HG02870 (cell line): ENCODE measurements around the gene KCNMA1.

Experiments
- ATAC-seq: cut with Tn5 transposase; IDR thresholded peaks from one replicate; pipeline ENCODE4 v1.9.1; 2021; ENCODE audit warnings: mild to moderate bottlenecking, moderate library complexity; ENCODE audit not compliant: unreplicated experiment

Gene KCNMA1

DNA sequence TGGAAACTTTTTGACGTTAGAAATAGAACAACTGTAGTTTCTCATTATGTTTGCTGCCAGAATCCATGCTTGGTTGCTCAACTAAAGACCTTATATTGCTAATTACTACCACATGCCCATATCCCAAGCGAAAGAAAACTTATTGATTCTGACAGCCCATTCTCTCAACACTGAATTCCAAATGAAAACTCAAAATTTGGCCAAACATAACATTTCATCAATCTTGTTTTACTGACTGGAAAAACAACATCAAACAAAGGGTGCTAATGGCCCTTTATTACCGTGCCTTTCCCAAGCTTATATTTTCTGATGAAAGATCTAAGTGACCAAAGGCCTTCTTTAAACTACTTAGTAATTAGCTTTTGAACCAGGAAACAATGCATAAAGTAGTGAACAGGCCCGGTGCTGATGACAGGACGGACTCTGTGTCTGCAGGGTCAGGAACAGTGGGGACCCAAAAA lies 531.8 kb downstream of the KCNMA1 start:
- ATAC-seq = no peak

DNA sequence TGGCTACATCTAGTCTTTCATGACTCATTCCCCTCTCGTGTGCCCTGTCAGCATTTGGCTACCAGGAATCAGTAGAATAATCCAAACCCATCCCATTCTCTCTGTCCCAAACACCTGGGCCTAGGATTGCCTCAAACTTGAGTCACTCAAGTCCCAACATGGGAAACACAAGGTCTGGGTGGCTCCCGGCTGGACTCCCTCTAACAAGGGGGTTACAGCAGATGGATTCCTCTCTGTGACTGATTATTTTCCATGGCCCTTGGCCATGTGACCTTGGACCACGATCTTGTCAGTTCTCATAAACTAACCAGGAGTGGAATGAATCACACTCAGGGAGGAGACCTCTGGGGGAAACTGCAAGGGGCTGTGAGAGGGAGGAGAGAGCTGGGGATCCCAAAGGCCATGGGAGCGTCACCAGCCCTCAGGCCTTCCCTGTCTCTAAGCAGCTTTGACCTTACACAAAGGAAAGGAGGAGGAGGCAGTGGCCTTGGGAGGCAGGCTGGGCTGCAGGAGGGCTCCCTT lies 533.1 kb downstream of the KCNMA1 start:
- no peak for ATAC-seq

DNA sequence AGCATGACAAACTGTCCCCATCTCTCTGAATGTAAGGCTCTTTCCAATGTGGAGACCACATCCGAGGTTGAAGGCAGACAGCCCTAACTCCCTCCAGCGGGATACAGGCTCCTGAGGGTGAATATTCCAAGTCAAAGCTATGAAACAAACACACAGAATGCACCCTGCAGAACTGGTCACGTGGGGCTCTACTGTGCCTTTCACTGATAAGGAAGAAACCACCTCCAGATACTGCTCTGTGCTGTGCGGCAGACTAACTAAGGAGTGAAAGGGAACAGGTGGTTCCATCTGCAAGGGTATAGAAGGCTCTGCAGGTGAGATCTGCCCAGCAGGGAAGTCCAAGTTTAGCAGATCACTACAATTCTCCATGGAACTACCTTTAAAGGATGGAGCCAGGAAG lies 534.4 kb downstream of the KCNMA1 start:
- ATAC-seq = no peak

DNA sequence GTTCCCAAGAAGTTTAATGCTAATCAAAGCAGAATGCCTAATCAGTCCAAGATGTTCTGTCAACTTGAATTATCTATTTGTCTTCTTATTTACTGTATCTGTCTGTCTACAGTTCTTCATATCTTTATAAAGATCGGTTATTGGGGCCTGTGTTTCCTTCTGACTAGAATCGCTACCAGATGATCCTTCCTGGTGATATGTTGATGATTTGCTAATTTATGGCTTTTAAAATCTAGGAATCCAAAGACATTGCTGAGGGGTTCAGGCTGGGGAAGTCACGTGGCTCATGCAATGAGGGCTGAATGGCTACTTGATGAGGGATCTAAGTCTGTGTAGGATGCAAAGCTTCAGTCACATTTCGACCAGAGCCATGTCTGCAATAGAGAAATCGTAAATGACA lies 536.3 kb downstream of the KCNMA1 start:
- ATAC-seq = no peak

DNA sequence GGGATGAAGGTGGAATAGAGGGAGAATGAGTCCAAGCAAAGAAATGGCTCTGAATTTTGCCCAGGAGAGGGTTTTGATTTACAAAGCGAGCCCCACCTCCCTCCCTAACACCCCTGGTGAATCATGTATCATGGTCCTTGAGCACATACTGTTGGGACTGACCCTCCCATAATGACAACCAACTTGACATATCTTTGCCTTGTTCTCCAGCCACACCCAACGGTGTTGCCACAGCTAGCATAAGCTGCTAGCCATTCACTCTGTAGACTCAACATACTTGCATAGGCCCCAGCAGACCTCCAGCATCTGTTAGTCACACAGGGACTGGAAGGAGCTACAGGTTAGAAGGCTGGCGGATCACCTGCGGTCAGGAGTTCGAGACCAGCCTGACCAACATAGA lies 538.5 kb downstream of the KCNMA1 start:
- ATAC-seq = no peak

DNA sequence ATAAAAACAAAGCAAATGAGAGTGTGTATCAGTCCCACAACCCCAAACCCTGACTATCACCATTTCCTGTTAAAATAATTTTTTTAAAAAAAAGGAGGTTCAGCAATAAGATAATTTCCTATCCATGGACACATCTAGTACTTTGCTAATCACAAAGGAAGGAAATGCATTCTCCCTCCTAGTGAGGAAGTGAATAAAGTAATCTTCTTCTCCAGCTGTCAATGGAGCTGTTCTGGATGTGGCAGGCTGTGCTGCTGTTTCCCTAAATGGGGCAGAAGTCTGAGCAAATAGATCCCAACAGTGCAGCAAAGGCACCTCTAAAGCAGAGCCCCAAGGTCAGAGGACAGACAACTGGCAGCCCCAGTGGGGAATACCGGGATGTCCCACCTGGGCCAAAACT lies 540.0 kb downstream of the KCNMA1 start:
- ATAC-seq = no peak

DNA sequence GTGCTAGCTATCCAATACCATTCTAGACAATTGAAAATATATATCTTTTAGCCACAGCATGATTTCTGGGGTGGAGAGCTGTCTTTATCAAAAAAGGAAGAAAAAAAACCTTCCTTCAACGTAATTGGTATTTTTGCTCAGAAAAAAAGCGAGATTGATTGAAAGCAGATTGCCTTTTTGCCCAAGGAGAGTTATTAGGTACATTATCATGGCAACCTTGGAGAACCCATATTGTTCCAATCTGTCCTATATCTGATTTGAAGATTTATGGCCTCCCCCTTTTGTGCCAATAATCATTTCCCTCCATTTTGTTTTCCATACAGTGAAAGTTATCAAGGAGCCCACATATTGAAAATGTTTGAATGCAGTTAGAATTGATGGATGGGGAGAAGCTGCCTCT lies 544.5 kb downstream of the KCNMA1 start:
- no peak for ATAC-seq

DNA sequence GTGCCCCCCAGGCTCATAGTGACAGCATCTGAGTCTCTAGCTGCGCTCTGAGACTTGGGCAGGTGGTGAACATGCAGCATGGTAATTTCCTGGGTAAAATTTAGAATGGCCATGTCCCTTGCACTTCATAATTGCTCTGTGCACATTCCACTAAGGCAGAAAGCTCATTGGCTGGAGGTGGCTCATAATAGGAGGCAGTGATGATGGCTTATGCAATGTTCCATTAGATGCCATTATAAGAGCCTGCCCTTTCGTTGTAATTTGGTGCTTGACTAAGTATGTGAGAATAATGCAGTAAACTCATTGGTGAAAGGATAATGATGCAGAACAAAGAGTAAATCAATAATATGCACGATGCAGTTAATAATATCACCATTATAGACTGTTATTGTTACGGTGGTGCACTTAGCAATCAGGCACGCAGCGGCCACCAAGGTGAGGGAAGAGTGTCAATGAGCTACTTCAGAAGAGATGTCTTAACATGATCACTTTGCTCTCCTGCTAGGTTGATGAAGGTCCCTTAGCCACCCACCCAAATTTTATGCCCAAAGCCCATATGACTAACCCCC lies 545.9 kb downstream of the KCNMA1 start:
- ATAC-seq = no peak

DNA sequence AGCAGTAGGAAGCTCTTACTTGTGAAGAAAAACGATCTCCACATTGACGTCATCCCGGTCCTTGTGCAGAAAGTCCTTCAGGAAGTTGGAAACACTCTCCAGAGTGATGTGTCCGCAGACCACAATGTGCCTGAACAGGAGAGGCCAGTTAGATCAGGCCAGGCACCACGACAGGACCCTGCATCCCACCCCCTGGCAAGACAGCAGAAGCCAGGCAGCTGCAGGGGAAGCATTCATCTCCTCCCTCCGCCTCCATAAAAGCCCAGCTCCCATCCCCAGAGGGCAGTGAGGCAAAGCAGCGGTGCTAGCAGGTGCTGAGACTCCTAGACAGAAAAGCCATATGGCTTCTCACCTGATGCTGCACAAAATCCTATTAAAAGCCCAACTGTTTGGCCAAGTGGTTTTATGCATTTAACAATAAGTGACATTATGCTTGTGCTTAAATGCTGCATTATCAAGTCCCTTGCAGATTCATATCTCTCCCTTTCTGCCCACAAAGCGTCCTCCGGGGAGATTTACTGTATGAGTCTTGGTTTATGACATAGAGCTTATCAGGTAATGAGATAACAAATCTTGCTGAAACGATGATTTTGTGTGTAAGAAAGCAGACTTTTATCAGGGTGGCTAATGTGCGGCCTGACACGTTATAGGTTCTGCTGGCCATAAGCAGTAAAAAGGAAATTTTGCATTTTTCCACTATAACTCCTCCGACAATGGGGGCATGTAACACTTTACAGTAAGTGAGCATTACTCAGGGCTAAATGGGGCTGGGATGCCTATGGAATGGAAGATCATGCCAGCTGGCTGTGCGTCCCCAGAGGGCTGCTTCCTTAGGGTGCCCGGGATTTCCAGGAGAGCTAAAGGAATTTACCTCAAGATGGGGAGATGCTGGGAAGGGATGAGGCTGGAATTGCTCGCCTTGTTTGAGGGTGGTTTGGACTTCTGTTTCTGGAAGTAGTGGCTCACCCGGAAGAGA lies 546.9 kb downstream of the KCNMA1 start:
- no peak for ATAC-seq

DNA sequence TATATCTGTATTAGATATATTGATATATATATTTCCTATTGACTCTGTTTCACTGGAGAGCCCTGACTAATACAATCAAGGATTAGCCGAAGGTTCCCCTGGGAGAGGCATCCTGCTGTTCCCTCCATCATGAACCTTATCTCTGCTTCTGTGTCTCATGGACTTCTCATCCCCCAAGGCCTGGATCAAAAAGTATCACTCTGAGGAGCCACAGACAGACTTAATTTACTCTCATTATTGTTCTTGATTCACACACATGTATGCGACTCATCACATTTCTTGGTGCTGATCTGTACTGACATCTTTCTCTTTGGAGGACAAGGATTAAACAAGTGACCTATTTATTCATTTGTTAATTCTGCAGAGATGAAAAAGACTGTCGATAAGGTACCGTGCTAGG lies 550.2 kb downstream of the KCNMA1 start:
- no peak for ATAC-seq

DNA sequence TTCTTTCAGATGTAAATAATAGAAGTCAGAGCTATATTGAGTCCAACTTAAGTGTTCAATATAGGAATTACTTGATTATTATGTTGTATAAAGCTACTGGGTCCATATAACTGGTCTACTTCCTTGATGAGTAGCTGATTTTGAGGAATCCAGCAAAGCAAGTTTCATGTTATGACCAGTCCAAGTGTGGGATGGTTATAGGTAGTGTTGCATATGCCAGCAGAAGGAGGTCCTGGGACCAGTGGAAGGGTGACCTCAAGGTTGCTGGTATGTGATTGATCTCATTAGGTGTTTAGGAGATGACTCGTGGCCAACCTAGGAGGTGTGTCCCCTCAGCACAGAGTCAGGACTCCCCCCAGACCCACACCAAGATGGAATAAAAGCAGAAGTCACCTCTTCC lies 551.5 kb downstream of the KCNMA1 start:
- no peak for ATAC-seq

DNA sequence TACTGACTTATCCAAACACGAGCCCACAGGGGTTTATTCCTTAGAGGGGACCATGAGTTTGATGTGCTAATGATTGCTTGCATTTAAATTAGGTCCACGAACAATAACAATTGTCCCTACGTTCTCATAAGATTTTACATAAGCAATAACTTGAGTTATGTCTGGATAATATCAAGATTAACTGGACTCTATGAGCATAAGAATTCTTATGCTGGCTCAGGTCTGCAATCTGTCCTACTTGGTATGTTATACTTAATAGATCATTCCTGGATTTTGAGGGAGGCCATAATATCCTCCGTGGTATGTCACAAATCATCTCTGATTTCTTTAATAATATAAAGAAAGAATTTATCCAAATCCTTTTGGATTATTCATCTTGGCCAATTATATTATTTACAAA lies 552.3 kb downstream of the KCNMA1 start:
- no peak for ATAC-seq

DNA sequence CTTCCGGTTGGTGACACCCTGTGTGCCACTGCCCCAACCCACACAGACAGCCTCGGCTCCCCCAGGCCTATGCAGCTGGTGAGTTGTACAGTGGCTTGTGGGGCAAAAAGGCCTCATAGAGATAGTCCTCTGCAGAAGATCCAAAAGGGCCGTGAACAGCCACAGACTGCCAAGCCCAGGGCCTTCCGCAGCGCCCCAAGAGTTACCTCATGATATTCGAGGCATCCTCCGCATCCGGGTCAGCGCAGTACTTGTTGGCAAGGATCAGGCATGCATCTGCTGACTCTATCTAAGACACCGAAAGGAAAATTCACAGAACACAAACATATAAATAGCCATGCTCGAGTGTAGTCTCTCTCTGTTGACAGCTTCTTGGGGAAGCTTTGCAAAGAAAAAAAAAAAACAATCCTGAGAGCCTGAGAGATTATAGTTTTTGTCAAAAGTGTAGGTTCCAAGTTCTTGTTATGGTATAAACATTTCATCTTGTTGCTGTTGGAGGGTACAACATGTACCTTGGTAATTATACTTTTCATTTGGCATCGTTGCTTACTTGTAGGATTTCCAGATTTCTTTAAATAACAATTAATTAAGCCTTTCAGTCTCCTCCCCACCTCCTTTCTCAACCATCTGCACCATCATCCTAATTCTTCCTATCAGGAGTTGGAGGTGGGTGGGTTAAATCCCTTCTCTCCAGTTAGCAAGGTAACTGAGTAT lies 553.0 kb downstream of the KCNMA1 start:
- ATAC-seq = no peak

DNA sequence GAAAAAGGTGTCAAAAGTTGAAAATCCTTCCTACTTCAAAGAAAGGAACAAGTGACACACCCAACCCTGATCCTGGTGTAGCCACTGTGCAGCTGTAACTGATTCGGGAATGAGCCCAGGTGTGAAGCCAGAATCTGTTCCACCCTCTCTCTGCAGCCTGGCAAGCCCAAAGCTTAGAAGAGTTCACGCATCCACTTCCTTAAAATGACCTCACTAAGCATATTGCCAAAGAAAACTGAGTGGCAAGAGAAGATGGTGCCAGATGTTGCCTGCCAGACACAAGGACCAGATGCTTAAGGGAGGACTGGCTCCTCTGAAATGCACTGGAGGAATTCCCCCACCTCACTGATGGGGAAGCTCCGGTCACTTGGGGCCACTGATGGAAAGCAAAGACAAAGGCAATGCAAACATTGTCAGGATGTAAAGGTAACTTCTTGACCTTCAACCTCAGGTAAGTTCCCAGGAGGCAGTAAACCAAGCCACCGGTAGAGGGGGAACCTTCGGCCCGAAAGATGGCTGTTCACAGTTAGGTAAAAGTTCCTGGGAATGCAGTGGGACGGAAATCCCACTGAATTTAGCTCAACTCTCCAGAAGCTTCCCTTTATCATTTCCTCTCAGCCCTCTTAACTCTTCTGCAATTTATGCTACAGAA lies 554.9 kb downstream of the KCNMA1 start:
- no peak for ATAC-seq

DNA sequence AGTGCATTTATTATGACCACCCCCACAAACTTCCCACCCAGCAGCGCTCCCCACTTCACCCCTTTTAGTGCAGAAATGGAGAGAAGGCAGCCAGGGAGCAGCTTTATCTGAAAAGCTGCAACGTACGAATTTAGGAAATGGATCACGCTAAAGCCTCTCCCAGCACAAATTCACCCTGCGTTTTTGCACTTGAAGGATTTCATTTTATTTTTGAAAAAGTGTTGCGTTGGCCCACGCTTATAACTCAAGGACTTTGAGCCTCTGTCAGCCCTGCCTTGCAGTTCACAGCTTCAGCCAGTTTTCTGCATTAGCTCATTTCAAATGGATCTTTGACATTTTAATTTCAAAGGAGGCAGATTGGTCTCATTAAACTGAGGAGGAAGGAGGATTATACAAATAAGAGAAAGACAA lies 556.1 kb downstream of the KCNMA1 start:
- ATAC-seq = no peak

DNA sequence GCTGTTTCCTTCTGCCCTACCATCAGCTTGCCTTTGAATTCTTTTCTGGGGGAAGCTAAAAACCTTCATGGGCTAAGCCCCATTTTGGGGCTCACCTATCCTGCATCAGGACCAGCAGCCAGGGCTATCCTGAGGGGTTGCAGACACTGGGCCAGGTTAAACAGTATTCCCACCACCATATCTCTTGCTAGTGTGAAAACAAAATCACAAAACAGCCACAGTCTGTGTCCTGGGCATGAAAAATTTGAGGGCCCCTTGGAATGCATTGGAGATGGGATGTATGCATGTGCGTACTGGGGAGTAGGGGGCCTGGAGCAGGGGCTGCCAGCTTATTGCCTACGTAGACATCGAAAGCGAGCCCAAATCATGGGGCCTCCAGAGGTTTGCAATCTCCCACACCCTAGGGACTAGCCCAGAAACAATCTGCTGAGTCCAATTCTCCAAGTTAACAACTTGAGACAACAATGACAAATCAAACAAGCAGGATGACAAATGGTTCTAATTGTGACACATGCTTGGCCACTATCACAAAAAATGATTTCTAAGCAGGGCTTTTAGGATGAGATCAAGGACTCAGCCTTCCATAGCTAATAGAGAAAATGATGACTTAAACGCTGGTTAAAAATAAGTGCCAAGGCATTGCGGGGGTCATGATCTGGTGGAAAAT lies 557.1 kb downstream of the KCNMA1 start:
- ATAC-seq = no peak

DNA sequence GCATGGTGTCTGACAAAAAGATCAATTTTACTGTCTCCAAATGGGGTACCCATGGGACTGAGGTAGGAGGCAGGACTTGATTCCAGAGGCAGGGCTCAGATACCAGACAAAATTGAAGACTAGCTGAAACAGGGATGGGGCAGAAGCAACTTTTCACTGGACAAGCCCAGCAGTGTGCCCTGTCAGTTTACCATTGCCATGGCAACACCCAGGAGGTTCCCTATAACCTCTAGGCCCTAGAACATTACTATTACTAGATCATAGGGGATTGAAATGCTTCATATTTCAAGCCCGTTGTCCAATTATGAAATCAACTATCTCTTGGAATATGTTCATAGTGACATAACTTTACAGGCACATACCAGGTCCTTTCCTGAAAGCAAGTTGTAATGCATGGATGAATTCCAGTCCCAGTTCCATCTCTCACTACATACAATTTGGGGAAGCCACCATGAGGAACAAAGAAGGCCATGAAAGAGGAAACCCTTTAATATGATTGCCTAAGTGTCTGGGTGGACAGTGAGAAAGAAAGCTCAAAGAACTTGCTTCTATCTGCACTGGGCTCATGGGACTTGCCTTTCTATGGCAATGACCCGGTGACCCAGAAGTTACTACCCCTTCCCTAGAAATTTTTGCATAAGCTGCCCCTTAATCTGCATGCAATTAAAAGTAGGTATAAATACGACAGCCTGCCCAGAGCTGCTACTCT lies 557.9 kb downstream of the KCNMA1 start:
- no peak for ATAC-seq

DNA sequence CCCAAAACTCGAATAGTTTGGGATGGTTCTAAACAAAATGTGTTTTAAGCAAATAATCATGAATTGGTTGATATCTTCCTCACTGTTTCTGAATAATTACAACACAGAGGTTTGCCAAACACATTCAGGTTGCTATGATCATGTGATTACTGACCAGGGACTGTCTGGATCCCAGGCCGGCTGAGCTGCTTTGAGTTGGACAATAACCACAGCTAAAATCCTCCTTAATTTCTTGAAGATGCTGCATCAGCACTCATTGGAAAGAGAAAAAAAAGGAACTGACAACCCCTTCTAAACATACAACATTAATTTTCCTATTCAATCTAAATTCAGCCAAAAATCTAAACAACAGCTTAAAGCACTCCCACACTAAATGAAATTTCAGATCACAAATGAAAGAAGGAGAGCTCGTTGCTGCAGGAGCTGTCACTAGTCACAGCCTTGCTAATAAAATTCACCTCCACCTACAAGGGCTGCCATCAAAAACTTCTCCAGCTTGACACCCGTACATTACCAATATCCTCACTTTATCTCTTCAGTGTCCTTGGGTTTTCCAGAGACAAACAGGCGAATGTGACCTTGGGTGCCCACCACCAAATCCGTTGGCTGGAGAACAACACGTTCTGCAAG lies 560.2 kb downstream of the KCNMA1 start:
- ATAC-seq = no peak

DNA sequence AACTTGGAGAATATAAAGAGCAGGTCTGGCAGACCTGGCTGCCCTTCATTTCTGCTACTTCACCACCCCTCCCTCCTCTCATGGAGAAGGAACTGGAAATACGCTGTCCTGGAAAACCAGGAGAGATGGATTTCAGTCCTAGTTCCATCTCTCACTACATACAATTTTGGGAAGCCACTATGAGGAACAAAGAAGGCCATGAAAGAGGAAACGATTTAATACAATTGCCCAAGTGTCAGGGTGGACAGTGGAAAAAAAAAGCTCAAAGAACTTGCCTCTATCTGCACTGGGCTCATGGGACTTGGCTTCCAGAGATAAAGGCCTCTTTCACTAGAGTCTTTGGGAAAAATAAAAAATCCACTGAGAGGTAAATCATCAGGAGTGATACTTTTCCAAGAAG lies 561.7 kb downstream of the KCNMA1 start:
- no peak for ATAC-seq
